SH-SY5Y (cell line): ENCODE results near the gene USP7.

ENCODE experiments used
- GATA2 ChIP-seq: IDR thresholded peaks from 2 replicates; pipeline ENCODE4 v1.6.1; 2011; ENCODE audit warnings: mild to moderate bottlenecking, low read depth, low read length
- GATA3 ChIP-seq: IDR thresholded peaks from 2 replicates; pipeline ENCODE4 v1.6.1; 2011; ENCODE audit warnings: low read depth, mild to moderate bottlenecking, low read length, moderate library complexity

DNA sequence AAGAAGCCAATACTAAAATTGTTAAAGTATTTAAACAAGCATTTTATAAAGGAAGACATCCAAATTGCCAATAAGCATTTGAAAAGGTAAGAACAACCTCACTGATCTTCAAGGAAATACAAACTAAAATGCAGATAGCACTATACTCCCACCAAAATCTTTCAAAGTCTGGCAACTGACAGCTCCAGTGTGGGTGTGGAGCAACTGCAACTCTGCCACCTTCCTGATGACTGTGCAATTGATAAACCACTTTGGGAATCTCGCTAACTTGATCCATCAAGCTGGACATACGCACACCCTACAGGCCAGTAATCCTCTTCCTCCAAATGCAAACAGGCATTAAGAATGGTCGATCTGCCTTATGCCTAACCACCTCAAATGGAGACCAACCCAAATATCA, 49.6 kb downstream of the USP7 start:
- TF ChIP-seq GATA2 (no peak), GATA3 (no peak)
